Astrocyte (in vitro differentiated cells and primary cell): ENCODE data around the gene GRAMD4. TPM values are rescaled to one million over a fixed set of nuclear protein-coding genes. Genes with fewer than 3 reads are reported as not detected.

Experiments used
- DNase-seq: peaks from one replicate; pipeline ENCODE4 v3.0.0-alpha.2; 2010; ENCODE audit warnings: low read depth
- FAIRE-seq: peaks from 2 replicates; lab custom pipeline; 2011; peaks lifted over from hg19 to GRCh38; lab: Jason Lieb, UNC
- H2AFZ ChIP-seq: 2 replicates; pipeline ENCODE4 v1.6.0; 2012; ENCODE audit warnings: low read depth, low read length, inconsistent platforms
- H3K27ac ChIP-seq: 2 replicates; pipeline ENCODE4 v1.5.1; 2011; ENCODE audit warnings: low read depth, low read length, inconsistent platforms
- H3K27me3 ChIP-seq: 2 replicates; pipeline ENCODE4 v1.6.0; 2011; ENCODE audit warnings: low read length, inconsistent platforms; ENCODE audit not compliant: insufficient read depth
- H3K36me3 ChIP-seq: 2 replicates; pipeline ENCODE4 v1.5.1; 2011; ENCODE audit warnings: low read length, inconsistent platforms; ENCODE audit not compliant: insufficient read depth
- H3K4me1 ChIP-seq: 2 replicates; pipeline ENCODE4 v1.5.1; 2011; ENCODE audit warnings: low read length, inconsistent platforms; ENCODE audit not compliant: insufficient read depth
- H3K4me2 ChIP-seq: 2 replicates; pipeline ENCODE4 v1.6.0; 2012; ENCODE audit warnings: low read length, inconsistent platforms
- H3K4me3 ChIP-seq: 2 replicates; pipeline ENCODE4 v1.5.1; 2011; ENCODE audit warnings: low read depth, mild to moderate bottlenecking, low read length, inconsistent platforms; ENCODE audit not compliant: insufficient read depth
- H3K79me2 ChIP-seq: 2 replicates; pipeline ENCODE4 v1.6.0; 2012; ENCODE audit warnings: mild to moderate bottlenecking, low read length, inconsistent platforms; ENCODE audit not compliant: insufficient read depth
- H3K9ac ChIP-seq: 2 replicates; pipeline ENCODE4 v1.6.0; 2012; ENCODE audit warnings: mild to moderate bottlenecking, low read length, inconsistent platforms
- H3K9me3 ChIP-seq: 2 replicates; pipeline ENCODE4 v1.5.1; 2012; ENCODE audit warnings: low read depth, mild to moderate bottlenecking, low read length, inconsistent platforms; ENCODE audit not compliant: insufficient read depth
- H4K20me1 ChIP-seq: 2 replicates; pipeline ENCODE4 v1.6.0; 2012; ENCODE audit warnings: low read length, inconsistent platforms; ENCODE audit not compliant: insufficient read depth
- H3K27ac Mint-ChIP-seq: one replicate; pipeline ENCODE4 v1.8.0; 2021; ENCODE audit warnings: mild to moderate bottlenecking, mixed read lengths; ENCODE audit not compliant: unreplicated experiment
- H3K27me3 Mint-ChIP-seq: one replicate; pipeline ENCODE4 v1.8.0; 2021; ENCODE audit warnings: low read depth, mixed read lengths; ENCODE audit not compliant: unreplicated experiment
- H3K36me3 Mint-ChIP-seq: one replicate; pipeline ENCODE4 v1.8.0; 2021; ENCODE audit warnings: low read depth, mixed read lengths; ENCODE audit not compliant: unreplicated experiment
- H3K4me1 Mint-ChIP-seq: one replicate; pipeline ENCODE4 v1.8.0; 2021; ENCODE audit warnings: low read depth, mixed read lengths; ENCODE audit not compliant: unreplicated experiment
- H3K4me3 Mint-ChIP-seq: one replicate; pipeline ENCODE4 v1.8.0; 2021; ENCODE audit warnings: mild to moderate bottlenecking, moderate library complexity, mixed read lengths; ENCODE audit not compliant: unreplicated experiment
- H3K9me3 Mint-ChIP-seq: one replicate; pipeline ENCODE4 v1.8.0; 2021; ENCODE audit warnings: mild to moderate bottlenecking, mixed read lengths; ENCODE audit not compliant: unreplicated experiment
- EZH2 ChIP-seq: IDR thresholded peaks from 2 replicates; pipeline ENCODE4 v1.6.1; 2012; ENCODE audit warnings: mild to moderate bottlenecking, low read length, inconsistent platforms; ENCODE audit not compliant: insufficient read depth
- total RNA-seq: library from RNA; stranded (reverse); gene quantifications from 2 replicates; pipeline ENCODE4 v1.2.1, GENCODE V29; 2021
- TF ChIP-seq, protein P1 (sequence below): IDR thresholded peaks from 2 replicates; pipeline ENCODE4 v1.5.1; 2011; ENCODE audit warnings: low read depth, mild to moderate bottlenecking, inconsistent platforms, low read length, moderate library complexity; ENCODE audit not compliant: insufficient read depth

Gene GRAMD4
- total RNA-seq, 1 donor from 2014 or later: 17.8 TPM

DNA sequence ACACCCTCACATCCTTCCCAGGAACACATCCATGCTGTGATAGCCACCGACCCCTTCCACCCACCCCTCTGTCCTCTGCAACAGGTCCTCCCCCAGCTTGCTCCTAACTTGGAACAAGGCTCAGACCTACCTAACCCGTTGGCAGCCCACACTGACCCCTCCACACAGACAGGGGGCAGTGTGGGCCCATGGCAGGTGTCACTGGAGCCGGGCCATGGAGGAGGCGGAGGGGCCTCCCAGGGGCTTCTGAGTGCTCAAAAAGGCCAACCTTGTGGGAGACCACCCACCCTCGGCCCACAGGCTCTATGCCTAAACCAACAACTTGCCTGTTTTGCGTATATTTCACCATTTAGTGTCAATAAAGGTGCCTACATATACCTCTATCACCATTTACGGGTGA, 60.8 kb downstream of the GRAMD4 start:
- H3K27me3 ChIP-seq: no peaks in the 10 kb centered on the region
- TF ChIP-seq, protein P1, sequence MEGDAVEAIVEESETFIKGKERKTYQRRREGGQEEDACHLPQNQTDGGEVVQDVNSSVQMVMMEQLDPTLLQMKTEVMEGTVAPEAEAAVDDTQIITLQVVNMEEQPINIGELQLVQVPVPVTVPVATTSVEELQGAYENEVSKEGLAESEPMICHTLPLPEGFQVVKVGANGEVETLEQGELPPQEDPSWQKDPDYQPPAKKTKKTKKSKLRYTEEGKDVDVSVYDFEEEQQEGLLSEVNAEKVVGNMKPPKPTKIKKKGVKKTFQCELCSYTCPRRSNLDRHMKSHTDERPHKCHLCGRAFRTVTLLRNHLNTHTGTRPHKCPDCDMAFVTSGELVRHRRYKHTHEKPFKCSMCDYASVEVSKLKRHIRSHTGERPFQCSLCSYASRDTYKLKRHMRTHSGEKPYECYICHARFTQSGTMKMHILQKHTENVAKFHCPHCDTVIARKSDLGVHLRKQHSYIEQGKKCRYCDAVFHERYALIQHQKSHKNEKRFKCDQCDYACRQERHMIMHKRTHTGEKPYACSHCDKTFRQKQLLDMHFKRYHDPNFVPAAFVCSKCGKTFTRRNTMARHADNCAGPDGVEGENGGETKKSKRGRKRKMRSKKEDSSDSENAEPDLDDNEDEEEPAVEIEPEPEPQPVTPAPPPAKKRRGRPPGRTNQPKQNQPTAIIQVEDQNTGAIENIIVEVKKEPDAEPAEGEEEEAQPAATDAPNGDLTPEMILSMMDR: no peak
- TF ChIP-seq EZH2: no peak
- no peaks in the 10 kb centered on the region for H3K36me3 ChIP-seq
- no peak overlapping the region for H3K27ac ChIP-seq
- no peak overlapping the region for H2AFZ ChIP-seq
- Mint-ChIP-seq H3K27me3 (no peaks in the 10 kb centered on the region), H3K9me3 (no peaks in the 10 kb centered on the region), H3K4me1 (no peaks in the 10 kb centered on the region), H3K4me3 (no peak overlapping the region), H3K27ac (no peak overlapping the region), H3K36me3 (peaks cover 3% of the 10 kb centered on the region)
- no peaks in the 10 kb centered on the region for H3K79me2 ChIP-seq
- H3K9me3 ChIP-seq: no peaks in the 10 kb centered on the region
- no peak overlapping the region for H3K9ac ChIP-seq
- no peak overlapping the region for H3K4me3 ChIP-seq
- no peaks in the 10 kb centered on the region for H3K4me1 ChIP-seq
- H4K20me1 ChIP-seq: peaks cover 4% of the 10 kb centered on the region
- FAIRE-seq (no peak), DNase-seq (no peak)
- no peak overlapping the region for H3K4me2 ChIP-seq

DNA sequence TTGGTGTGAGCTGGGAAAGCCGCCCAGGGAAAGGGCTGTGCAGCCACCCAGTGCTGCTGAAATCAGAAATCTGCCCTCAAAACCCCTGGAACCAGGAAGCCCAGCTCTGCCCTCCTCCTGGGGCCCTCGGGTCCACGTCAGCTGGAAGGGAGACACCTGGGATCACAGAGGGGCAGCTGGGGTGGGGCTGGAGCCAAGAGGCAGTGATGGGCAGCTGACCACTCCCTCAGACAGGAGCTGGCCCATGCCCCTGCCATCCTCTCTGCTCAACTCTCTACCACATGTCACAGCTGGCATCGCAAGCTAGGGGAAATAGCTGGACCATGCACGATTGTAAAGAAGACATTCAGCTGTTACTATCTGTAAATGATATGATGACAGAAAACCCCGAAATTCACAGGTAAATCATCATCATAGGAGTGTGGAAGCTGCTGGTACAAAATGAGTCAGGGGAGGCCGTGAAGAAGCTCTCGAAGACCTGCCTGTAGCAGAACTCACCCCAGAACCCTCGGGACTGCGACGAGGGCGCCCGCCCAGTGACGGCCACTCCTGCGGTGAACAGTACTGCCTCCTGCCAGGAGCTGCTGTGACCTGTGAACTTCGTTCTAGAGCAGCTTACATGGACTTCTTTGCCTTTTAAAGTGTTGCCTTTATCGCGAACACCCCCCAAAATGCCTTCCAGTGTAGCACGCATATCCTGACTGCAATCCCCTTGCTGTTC, 62.0 kb downstream of the GRAMD4 start:
- Histone ChIP-seq H4K20me1 (peaks cover 4% of the 10 kb centered on the region), H3K9ac (no peak overlapping the region), H3K4me3 (no peak overlapping the region), H3K4me1 (no peaks in the 10 kb centered on the region), H3K36me3 (no peaks in the 10 kb centered on the region), H3K27ac (no peak overlapping the region), H3K27me3 (no peaks in the 10 kb centered on the region), H2AFZ (no peak overlapping the region), H3K4me2 (no peak overlapping the region), H3K9me3 (no peaks in the 10 kb centered on the region), H3K79me2 (no peaks in the 10 kb centered on the region)
- no peak for DNase-seq
- Mint-ChIP-seq H3K27me3 (no peaks in the 10 kb centered on the region), H3K36me3 (peaks cover 6% of the 10 kb centered on the region), H3K4me3 (no peak overlapping the region), H3K4me1 (no peaks in the 10 kb centered on the region), H3K9me3 (no peaks in the 10 kb centered on the region), H3K27ac (no peak overlapping the region)
- FAIRE-seq: no peak
- TF ChIP-seq, protein P1: no peak
- TF ChIP-seq EZH2: no peak

DNA sequence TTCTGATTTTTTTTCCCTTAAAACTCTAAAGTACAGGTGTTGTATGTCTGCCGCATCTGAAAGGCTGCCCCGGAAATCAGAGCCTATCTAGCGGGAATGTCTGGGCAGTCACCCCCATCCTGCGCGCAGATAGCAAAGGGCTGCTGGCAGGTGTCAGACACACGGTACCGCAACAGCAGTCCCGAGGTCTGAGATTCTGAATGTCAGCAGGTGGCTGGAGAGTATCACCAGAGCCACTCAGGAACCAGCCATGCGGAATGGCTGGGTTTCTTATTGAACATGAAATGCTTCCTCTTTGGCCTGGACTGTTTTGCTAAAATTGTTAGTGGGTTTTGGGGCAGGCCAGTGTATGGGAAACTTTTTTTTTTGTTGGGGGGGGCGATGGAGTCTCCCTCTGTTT, 64.5 kb downstream of the GRAMD4 start:
- Histone ChIP-seq H3K79me2 (no peaks in the 10 kb centered on the region), H3K4me3 (no peak overlapping the region), H3K27me3 (no peaks in the 10 kb centered on the region), H2AFZ (no peak overlapping the region), H3K4me1 (no peaks in the 10 kb centered on the region), H3K4me2 (no peak overlapping the region), H3K36me3 (no peaks in the 10 kb centered on the region), H4K20me1 (peaks cover 4% of the 10 kb centered on the region), H3K9ac (no peak overlapping the region), H3K27ac (no peak overlapping the region), H3K9me3 (no peaks in the 10 kb centered on the region)
- Mint-ChIP-seq H3K4me1 (no peaks in the 10 kb centered on the region), H3K27me3 (no peaks in the 10 kb centered on the region), H3K27ac (no peak overlapping the region), H3K36me3 (peaks cover 9% of the 10 kb centered on the region), H3K4me3 (no peak overlapping the region), H3K9me3 (no peaks in the 10 kb centered on the region)
- no peak for DNase-seq
- FAIRE-seq: no peak
- TF ChIP-seq, protein P1: no peak
- no peak for TF ChIP-seq EZH2
